HG03045 (cell line): Measurements from ENCODE around the gene MEIOSIN.
A peak's percentile ranks its signal among the peaks of the same experiment; 100 is the strongest.
"Not testable (repeated sequence)": the region's sequence is repeated elsewhere in the genome, so short reads cannot be mapped to it uniquely, and the experiment has no call there.

ENCODE experiments used
- ATAC-seq: cut with Tn5 transposase; IDR thresholded peaks from one replicate; pipeline ENCODE4 v1.9.1; 2021; ENCODE audit warnings: mild to moderate bottlenecking, moderate library complexity; ENCODE audit not compliant: unreplicated experiment

The MEIOSIN gene, protein sequence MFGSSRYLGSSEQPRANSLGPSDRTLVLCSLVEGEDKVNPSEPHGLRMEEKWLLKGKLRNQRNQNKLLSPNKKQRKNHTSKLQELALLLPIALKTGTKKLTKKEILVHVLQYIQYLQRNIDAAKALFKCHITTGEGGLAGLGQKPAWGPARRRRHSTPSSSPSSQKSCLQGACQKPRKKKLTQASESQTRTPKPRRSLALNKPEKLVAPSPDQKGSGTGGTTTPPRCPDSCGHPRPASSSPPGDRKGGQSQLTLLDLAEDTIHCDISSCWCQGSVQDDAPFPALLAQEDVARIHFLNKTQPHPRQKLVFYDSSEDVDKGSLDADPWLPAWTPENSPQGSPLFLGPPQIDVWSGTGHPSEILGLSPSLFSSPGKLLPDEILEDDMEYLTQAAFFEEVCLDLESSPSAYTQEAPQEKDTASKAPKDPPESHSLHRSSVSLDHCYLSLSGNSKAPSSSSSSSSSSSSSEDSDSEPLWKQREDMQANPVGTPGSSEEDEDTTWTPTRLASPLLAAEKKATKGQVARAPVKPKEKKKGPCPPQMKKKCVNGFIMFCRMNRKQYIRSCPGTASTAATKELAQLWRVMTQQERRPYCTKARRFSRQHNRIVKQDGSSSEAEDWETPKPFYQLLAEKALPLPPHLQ

DNA sequence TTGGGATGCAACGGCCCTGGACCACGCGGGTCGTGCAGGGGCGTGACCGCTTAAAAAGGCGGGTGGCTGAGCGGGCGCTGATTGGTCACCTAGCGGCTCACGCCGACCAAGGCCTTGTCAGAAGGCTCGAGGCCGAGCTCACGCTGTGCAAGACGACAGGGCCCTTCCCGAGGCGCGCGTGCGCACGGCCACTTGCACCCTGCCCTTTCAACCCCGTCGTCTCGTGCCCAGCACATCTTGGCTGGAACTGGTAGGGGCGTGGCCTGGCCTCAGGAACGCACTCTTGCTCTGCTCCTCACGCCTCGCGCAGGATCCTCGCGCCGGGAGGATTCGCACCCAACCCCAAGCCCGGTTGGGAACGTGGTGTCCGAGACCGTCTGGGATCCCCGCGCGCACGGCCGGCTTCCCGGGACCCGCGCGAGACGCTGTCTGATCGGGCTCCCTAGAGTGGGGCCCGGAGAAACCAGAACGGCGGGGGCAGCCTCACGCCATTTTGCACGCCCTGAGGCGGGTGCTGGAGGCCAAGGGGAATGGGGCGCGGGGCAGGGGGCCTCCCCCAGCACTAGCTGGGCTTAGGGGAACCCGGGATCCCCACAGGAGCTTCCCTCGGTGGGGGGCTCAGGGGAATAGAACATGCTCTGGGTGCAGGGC lies at the start of gene MEIOSIN:
MEIOSIN (plus strand) TSS at position 280 of the 651 bp plus-strand sequence. CDS start 1,938 bp downstream, outside the sequence.
- ATAC-seq, result no peak

DNA sequence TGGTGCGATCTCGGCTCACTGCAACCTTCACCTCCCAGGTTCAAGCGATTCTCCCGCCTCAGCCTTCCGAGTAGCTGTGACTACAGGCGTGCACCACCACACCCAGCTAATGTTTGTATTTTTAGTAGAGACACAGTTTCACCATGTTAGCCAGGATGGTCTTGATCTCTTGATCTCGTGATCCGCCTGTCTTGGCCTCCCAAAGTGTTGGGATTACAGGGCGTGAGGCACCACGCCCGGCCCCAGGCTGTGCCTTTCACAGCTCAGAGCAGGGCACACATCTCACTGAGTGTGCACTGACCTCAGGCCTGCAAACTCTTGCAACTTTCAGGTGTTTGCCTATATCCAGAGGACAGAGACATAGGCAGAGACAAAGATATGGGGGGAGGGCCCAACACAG lies 48.2 kb upstream of the MEIOSIN start:
- ATAC-seq, result not testable (repeated sequence)

DNA sequence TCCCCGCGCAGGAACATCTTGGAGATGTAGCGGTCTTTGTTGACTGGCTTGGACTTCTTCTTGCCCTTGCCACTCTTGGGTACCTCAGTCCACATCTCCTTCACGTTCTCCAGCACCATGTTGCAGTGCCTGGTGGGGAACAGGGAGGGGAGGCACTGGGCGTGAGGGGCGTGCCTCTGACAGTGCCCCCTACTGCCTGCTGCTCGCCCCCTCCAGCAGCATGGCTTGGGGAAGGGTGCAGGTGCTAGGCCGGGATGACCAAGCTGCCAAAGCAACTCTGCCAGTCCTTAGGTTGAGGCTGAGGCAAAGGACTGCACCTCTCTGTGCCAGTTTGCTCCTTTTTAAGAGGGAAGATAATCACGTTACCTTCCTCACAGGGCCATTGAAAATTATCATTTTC lies 45.6 kb upstream of the MEIOSIN start:
- no peak for ATAC-seq

DNA sequence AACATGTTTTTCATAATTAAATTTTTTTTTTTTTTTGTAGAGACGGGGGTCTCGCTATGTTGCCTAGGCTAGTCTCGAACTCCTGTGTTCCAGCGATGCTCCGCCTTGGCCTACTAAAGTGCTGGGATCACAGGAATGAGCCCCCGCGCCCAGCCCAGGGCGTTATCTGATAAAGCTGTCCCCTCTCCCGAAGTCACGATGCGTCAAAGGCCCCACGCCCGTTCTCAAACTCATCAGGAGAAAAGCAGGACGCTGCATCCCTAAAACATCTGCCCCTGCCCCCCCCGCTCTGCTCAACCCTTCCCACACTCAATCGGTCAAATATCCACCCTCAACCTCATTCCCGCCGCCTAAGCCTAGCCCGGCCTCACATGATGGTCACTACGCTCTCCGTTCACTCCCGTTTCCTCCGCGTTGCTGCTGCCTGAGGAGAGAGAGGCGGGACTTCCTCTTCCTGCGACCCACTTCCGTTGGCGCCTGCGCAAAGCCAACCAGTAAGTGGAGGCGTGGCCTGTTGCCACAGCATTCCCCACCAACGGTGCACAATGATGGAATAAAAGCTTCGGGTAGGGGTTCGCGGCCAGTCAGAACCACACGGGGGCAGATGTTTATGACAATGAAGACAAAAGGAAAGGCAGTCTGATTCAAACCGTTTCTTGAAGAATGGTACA lies 41.6 kb upstream of the MEIOSIN start, which contains the start of gene SNRPD2:
SNRPD2 (minus strand) TSS at position 438 of the 671 bp plus-strand sequence; CDS start at position 373, 65 bp downstream.
- peak; percentile 58 for ATAC-seq

DNA sequence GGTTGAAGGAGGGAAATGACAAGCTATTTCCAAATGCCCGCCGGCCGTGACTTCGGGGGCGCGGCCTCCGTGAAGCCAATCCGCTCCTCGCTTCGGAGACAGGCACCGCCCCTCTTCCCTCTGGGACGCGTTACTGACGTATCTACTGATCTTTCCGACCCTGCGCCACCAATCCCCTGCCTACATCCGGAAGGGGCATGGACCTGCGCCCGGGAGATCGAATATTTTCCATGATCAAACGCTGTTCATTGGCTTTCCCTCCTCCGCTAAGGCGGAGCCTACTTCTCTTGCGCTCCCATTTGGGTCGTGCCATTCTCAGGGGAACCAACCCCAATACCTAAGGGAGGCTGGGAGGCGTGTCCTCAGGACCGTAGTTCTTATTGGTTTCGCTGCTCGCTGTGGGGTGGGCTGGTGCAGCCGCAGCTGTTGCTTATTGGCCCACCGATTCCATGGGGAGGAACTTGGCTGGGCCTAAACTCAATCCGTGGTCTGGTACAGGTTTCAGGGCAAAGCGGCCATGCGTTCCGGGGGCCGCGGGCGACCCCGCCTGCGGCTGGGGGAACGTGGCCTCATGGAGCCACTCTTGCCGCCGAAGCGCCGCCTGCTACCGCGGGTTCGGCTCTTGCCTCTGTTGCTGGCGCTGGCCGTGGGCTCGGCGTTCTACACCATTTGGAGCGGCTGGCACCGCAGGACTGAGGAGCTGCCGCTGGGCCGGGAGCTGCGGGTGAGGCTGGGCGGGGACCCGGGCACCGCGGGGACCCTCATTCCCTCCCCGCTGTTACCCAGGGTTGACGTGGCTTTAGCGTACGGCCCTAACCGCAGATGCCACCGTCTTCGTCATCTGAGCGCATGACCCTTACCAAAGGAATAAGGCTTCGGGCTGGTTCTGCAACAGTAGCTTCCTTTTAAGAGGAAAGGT lies 40.8 kb upstream of the MEIOSIN start, which contains the start of gene QPCTL:
QPCTL (plus strand) TSS at position 480 of the 919 bp plus-strand sequence; CDS start at position 518, 38 bp downstream.
- ATAC-seq, result peak; percentile 86

DNA sequence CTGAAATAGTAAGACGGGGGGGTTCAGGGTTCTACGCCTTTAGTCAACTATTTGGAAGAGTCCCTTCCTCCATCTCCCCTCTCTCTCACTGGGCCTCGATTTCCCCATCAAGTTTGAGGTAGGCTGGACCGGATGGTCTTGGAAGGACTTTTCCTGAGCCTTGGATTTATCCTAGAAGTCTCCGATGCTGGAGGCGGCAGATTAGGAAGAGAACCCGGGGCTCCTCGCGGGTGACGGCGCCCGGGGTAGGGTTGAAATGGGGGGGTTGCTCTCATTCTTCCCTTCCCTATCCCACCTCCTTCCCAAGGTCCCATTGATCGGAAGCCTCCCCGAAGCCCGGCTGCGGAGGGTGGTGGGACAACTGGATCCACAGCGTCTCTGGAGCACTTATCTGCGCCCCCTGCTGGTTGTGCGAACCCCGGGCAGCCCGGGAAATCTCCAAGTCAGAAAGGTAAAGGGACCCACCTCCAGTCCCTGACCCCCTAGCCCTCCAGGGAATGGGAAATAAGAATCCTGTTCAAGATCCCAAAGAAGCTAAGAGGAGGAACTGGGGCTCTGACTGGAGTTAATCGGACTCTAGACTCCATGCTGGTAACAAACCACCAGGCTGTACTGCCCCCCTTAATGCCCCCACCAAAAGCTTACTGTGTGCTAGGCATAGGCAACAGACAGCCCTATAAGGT lies 40.0 kb upstream of the MEIOSIN start:
- ATAC-seq, result no peak

DNA sequence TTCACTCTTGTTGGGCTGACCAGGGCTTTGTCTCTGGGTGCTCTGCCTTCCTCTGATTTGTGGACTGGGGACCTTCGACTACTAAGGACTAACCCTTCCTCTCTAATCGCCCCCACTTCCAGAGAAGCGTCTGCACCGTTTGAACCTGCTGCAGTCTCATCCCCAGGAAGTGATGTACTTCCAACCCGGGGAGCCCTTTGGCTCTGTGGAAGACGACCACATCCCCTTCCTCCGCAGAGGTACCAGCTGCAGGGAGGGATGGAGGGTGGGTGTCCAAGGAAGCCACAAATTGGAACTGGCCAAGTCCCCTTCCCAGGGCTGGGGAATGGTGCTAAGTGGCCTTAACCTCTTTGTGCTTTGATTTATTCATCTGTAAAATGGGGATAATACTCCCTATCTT lies 31.6 kb upstream of the MEIOSIN start:
- ATAC-seq, result no peak

DNA sequence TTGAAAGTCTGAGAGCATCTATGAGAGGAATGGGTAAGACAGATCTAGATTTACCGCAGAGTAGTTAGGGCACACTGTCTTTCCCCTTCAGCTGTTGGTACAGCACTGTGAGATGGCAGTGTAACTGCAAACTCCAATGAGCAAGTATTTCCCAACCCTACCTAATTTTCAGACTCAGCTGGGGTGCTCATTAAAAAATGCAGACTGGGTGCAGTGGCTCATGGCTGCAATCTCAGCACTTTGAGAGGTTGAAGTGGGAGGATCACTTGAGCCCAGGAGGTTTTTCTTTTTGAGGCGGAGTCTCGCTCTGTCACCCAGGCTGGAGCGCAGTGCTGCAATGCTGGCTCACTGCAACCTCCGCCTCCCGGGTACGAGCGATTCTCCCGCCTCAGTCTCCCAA lies 28.1 kb upstream of the MEIOSIN start:
- ATAC-seq, result no peak

DNA sequence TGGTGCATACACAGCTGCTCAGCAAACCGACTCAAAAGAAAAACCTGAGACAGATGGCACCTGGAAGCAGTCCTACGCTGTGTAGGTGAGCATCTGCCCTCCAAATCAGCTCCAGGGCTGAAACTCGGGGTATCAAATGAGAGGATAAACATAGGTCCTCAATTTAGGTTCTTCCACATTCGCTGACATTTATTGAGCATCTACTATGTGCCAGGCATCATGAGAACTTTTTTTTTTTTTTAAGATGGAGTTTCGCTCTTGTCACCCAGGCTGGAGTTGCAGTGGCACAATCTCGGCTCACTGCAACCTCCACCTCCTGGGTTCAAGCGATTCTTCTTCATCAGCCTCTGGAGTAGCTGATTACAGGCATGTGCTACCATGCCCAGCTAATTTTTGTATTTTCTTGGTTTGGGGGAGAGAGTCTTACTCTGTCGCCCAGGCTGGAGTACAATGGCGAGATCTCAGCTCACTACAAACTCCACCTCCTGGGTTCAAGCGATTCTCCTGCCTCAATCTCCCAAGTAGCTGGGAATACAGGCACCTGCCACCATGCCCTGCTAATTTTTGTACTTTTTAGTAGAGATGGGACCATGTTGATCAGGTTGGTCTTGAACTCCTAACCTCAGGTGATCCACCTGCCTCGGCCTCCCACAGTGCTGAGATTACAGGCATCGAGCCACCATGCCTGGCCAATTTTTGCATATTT lies 27.4 kb upstream of the MEIOSIN start:
- ATAC-seq, result no peak

DNA sequence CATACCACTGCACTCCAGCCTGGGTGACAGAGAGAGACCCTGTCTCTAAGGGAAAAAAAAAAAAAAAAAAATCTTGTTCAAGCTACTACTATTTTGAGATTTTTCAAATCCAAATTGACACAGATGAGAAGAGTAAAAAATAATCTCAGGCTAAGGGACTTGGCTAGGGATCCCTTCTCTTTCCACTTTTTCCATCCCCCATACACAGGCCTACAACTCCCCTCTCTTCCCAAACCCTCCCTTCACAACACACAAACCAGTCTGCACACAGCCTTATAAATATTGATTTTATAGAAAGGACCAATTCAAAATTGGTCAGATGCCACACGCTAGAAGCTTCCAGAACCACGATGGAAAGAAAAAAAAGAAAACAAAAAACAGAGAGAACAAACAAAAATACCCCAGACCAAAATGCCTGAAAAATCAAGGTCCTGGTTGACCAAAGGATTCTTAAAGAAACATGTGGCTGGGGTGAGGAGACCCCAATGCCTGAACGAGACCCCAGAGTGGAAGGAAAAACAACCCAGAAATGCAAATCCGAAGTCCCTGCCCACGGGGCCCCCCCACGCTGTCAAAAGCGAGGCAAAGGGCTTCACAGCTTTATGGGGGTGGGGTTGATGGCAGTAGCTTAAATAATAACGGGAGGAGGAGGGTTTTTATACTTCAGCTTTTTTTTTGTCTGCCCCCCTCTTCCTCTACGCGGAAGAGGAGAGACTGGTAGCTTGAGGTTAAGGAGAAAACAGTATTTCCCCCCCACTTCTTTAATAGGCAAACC lies 22.7 kb upstream of the MEIOSIN start:
- ATAC-seq, result no peak

DNA sequence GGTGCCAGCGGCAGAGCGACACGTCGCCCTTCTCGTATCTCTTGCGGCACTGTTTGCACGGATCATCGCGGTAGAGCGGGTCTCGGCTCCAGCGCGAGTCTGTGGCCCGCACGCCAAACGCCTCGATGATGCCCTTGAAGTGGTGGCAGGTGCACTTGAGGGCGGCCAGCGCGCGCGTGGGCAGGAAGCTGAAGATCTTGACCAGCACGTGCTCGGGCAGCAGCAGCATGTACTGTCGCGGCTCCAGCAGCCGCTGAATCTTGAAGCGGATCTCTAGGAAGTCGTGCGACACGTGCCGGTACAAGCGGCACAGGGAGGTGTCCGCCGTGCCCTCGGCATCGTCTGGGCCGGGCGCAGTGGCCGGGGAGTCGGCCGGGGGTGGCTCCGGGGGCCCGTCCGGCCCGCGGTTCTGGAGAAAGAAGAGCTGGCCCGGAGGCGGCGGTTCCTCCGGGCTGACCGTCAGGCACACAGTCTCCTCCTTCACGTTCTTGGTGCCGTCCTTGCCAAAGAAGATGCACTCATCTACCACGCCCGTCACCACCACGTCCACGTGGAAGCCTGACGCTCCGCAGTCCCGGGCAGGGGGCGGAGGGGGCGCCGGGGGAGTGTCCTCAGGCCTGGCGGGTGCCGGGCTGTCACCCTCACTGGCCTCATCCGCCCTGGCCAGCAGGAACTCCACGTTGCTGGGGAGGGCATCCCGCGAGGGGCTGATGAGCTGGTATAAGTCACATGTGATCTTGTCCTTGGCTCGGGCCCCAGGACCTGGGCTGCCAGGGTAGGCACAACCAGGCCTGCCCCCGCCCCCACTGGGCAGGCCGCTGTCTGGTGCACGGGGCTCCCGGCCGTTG lies 21.2 kb upstream of the MEIOSIN start:
- no peak for ATAC-seq

DNA sequence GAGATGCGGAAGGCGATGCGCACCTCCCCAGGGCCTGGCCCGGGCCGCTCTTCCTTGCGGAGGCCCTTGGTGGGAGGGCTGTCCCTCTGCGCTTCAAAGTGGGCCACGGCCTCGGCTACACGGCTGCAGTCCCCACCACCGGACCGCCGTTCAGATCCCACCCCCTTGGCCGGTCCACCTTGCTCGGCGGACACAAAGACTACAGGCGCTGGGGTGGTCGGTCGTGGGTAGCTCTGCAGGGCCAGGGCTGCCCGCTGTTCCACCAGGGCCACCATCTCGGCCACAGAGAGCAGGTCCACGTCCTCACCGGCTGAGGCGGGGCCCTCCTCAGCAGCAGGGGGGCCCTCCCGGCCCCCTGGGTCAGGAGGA lies 20.6 kb upstream of the MEIOSIN start:
- ATAC-seq, result no peak

DNA sequence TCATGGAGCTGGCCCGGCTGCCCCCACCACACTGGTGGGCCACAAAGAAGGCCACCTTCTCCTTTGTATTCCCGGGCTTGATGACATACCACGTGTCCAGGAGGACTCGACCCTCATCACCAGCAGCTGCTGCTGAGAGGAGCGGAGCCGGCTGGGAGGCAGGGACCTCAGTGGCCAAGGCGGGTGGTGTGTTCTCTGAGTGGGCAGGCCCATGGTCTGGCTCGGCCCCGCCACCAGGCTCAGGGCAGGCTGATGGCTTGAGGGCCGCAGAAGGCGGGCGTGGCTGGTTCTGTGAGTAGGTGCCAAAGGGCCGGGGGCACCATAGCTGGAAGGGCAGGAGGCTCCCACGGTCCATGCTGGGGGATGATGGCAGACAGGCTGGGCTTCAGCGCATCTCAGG lies 20.1 kb upstream of the MEIOSIN start:
- no peak for ATAC-seq

DNA sequence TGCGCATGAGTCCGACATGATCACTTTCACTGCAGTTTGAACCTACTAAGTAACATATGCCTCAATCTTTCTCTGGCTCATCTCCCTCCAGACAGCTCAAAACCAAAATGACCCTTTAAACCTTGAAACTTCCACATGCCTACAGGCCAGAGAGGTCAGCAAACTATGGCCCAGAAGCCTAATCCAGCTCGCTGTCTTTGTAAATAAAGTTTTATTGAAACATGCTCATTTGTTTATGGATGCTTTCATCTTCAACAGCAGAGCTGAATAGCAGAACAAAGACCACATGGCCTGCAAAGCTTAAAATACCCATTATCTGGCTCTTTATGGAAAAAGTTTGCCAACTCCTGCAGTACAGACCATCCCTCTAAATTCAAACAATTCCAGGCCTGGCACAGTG lies 18.1 kb upstream of the MEIOSIN start:
- ATAC-seq, result no peak

DNA sequence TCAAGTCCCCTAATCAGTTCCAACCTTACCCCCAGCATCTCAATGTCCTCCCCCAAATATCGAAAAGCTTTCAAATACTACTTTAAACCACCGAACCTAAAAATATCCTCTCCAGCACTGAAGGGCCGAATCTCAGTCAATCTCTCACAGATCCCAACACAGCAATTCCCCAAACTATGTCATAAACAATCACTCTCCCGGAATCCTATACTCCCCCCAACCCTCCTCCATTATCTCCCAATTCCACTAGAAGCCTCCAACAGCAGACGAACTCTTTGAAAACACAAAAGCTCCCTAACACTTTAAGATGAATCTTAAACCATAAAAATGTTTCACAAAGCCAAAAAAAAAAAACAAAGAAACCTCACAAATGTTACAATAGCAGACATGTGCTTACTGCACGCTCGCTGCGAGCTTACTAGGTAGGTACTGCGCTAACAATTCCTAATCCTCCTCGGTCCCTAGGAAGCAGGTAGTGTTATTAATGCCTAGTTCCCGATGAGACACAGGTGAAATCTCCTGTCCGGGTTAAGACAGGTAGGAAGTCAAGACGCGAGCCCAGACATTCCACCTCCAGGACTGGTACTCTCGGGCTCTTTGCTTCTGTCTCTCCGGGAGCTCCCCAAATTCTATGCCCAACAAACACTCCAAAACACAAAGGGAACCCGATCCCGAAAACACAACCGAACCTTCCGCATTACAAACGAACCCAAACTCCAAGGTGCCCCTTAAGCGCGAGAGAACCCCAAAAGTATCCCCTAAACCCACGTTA lies 16.7 kb upstream of the MEIOSIN start:
- no peak for ATAC-seq
